A549 treated with DMSO at 1 μM for 4 hours (cell line): Measurements from ENCODE around the gene ESAM. TPM values are rescaled to one million over a fixed set of nuclear protein-coding genes. Genes with fewer than 3 reads are reported as not detected.

Source experiments
- total RNA-seq: library from RNA; stranded (reverse); fragments of 200-300 nt; extraction: Qiagen RNA extraction; gene quantifications from 5 replicates; pipeline ENCODE4 v1.2.3, GENCODE V29; 2022; ENCODE audit warnings: low read depth

The ESAM gene
- 9.0 to 12.4 TPM (median 10.5 TPM) in 5 replicates for total RNA-seq

GRCh38 chr11:124762105-124762623 is at the start of gene ESAM:
ESAM (minus strand) TSS chr11:124762290; CDS start chr11:124762154, 136 bp downstream.

DNA sequence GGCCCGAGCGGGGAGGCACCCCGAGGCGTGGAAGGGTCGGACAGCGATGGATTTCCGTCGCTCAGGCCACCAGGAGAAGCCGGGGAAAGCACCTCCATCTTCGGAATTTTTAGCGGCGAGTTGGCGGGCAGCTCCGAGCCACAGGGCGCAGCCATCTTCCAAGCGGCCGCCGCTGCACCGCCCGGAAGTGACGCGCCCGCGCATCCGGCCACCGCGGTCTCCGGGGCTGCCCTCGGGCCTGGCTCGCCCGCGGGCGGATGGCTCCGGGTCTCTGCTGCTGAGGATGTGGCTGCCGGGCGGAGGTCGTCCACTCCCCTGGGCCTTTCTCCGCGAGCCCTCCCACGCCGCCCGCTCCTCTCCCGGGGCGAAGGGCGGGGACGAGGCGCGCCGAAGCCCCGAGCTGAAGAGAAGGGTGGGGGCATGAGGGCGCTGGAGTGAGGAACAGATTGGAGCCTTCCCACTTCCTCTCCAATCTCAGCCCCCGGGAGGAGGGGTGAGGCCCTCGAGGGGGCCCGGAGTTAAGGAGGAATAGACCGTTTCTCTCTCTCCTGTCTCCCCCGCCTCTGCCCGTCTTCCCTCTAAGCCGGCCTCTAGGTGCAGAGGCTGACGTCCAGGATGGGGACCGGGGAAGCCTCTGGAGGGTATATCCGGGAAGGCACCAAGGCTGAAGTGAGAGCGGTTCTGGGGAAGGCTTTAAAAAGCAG is 38.3 kb upstream of the ESAM start, which contains the start of gene MSANTD2:
MSANTD2 (minus strand) TSS at position 181 of the 704 bp plus-strand sequence; CDS start at position 155, 26 bp downstream.

GRCh38 chr11:124751741-124752470 is 10.2 kb downstream of the ESAM start, which contains the start of gene VSIG2:
VSIG2 (minus strand) TSS chr11:124752255; CDS start chr11:124752137, 118 bp downstream.

GRCh38 chr11:124739479-124740276 is 22.4 kb downstream of the ESAM start, which contains the start of gene NRGN:
NRGN (plus strand) TSS chr11:124739942; CDS start chr11:124740085, 143 bp downstream.

Other genes starting within 250 kb of the ESAM start
- gene OR8B12, start 218.6 kb downstream of the ESAM start, total RNA-seq: not detected in 5 replicates
- gene OR8A1, start 192.3 kb downstream of the ESAM start, total RNA-seq: not detected in 5 replicates
- not detected in 5 replicates for gene PANX3, start 150.9 kb downstream of the ESAM start, total RNA-seq
- 16.7 to 19.5 TPM (median 18.8 TPM) in 5 replicates for gene TBRG1, start 139.4 kb downstream of the ESAM start, total RNA-seq
- gene SIAE, start 88.6 kb downstream of the ESAM start, total RNA-seq: 13.0 to 17.1 TPM (median 14.1 TPM) in 5 replicates
- gene SPA17, start 88.4 kb downstream of the ESAM start, total RNA-seq: 17.6 to 24.9 TPM (median 19.6 TPM) in 5 replicates
- 5.5 to 11.1 TPM (median 9.1 TPM) in 5 replicates for gene NRGN, start 22.3 kb downstream of the ESAM start, total RNA-seq
- gene VSIG2, start 10.0 kb downstream of the ESAM start, total RNA-seq: 0.08 TPM in 1 of 5 replicates, not detected in the others
- 4.5 to 5.8 TPM (median 5.4 TPM) in 5 replicates for gene MSANTD2, start 38.1 kb upstream of the ESAM start, total RNA-seq
- 1.8 to 3.6 TPM (median 2.7 TPM) in 5 replicates for gene ROBO3, start 103.1 kb upstream of the ESAM start, total RNA-seq
- 0.02 to 0.07 TPM in 2 of 5 replicates, not detected in the others for gene ROBO4, start 135.6 kb upstream of the ESAM start, total RNA-seq
- gene HEPN1, start 157.0 kb upstream of the ESAM start, total RNA-seq: not detected in 5 replicates
- not detected in 5 replicates for gene HEPACAM, start 173.8 kb upstream of the ESAM start, total RNA-seq
- gene CCDC15, start 191.9 kb upstream of the ESAM start, total RNA-seq: 0.52 to 0.74 TPM (median 0.62 TPM) in 5 replicates